A549 (cell line): Measurements from ENCODE around the gene PIP5KL1. TPM values are rescaled to one million over a fixed set of nuclear protein-coding genes. Genes with fewer than 3 reads are reported as not detected.

Experiments used
- ATAC-seq, 2 experiments: fragments of 200-7000 bp in 1 of 2; fragments of >200 bp in 1 of 2; cut with Nextera tagmentation in 1 of 2; cut with Tn5 transposase in 1 of 2; 3 replicates each; pipeline versions ENCODE4 v1.8.0 to v1.9.1; 2018 to 2020; ENCODE audit warnings: mild to moderate bottlenecking in 1 of 2, moderate library complexity in 1 of 2
- CTCF ChIA-PET: fragments of 300-600 bp; sonication (Branson Sonifier 250); formaldehyde crosslinking; extraction: SDS; loops from one replicate; lab custom pipeline; 2021; ENCODE audit warnings: antibody characterized with exemption, inconsistent platforms; lab: Yijun Ruan, JAX
- POLR2A ChIA-PET: fragments of 350-600 bp; formaldehyde crosslinking; extraction: SDS; loops from one replicate; lab custom pipeline; 2021; ENCODE audit warnings: antibody characterized with exemption, inconsistent platforms; lab: Yijun Ruan, JAX
- DNase-seq, 2 experiments: peaks; one replicate each; pipeline versions ENCODE4 v3.0.0 to v3.0.0-alpha.2; 2011 to 2016; ENCODE audit warnings: low read depth in 1 of 2, low spot score in 1 of 2
- FAIRE-seq: peaks from 2 replicates; lab custom pipeline; 2011; peaks lifted over from hg19 to GRCh38; lab: Jason Lieb, UNC
- H3K27ac ChIP-seq, 2 experiments: fragments of >200 bp; sonication (Bioruptor Twin); formaldehyde crosslinking; 3 replicates each; pipeline ENCODE4 v1.5.1; 2016 to 2017
- H3K4me1 ChIP-seq: fragments of >200 bp; sonication (Bioruptor Twin); formaldehyde crosslinking; 3 replicates; pipeline ENCODE4 v1.6.1; 2016
- H3K4me2 ChIP-seq: fragments of >200 bp; sonication (Bioruptor Twin); formaldehyde crosslinking; 3 replicates; pipeline ENCODE4 v1.6.1; 2016
- H3K4me3 ChIP-seq: fragments of >200 bp; sonication (Bioruptor Twin); formaldehyde crosslinking; 3 replicates; pipeline ENCODE4 v1.5.1; 2016
- H3K9me3 ChIP-seq: fragments of >200 bp; sonication (Bioruptor Twin); formaldehyde crosslinking; 3 replicates; pipeline ENCODE4 v1.6.1; 2016
- BCL3 ChIP-seq: fragments of >200 bp; sonication (Bioruptor Twin); formaldehyde crosslinking; IDR thresholded peaks from 3 replicates; pipeline ENCODE4 v1.6.1; 2016
- CBX8 ChIP-seq: fragments of 200-600 bp; sonication (generic); IDR thresholded peaks from 2 replicates; pipeline ENCODE4 v1.6.1; 2016
- CEBPB ChIP-seq, 2 experiments: fragments of >200 bp in 1 of 2; sonication (Bioruptor Twin) in 1 of 2; formaldehyde crosslinking in 1 of 2; IDR thresholded peaks; 2 replicates each; pipeline ENCODE4 v1.6.1; 2012 to 2016
- CHD2 ChIP-seq: fragments of 150-350 bp; IDR thresholded peaks from 2 replicates; pipeline ENCODE4 v1.6.1; 2014; ENCODE audit warnings: low read length; ENCODE audit not compliant: partially characterized antibody
- CTCF ChIP-seq: fragments of >200 bp; sonication (Bioruptor Twin); formaldehyde crosslinking; IDR thresholded peaks from 3 replicates; pipeline ENCODE4 v1.5.1; 2016
- E2F6 ChIP-seq: IDR thresholded peaks from 2 replicates; pipeline ENCODE4 v1.6.1; 2012; ENCODE audit warnings: low read depth, borderline replicate concordance
- EHF ChIP-seq: fragments of 250-450 bp; sonication (Bioruptor Pico); IDR thresholded peaks from 2 replicates; pipeline ENCODE4 v1.5.0; 2020; ENCODE audit warnings: mild to moderate bottlenecking
- EP300 ChIP-seq, 2 experiments: fragments of >200 bp; sonication (Bioruptor Twin); formaldehyde crosslinking; IDR thresholded peaks; 2 replicates in 1 of 2; 3 replicates in 1 of 2; pipeline ENCODE4 v1.6.1; 2016 to 2017
- FOSB ChIP-seq: fragments of 250-450 bp; sonication (Bioruptor Pico); IDR thresholded peaks from 2 replicates; pipeline ENCODE4 v1.5.0; 2020; ENCODE audit warnings: mild to moderate bottlenecking, moderate library complexity
- HOXA7 ChIP-seq: fragments of 250-450 bp; sonication (Bioruptor Pico); IDR thresholded peaks from 2 replicates; pipeline ENCODE4 v1.5.0; 2020; ENCODE audit warnings: mild to moderate bottlenecking, moderate library complexity
- HOXB5 ChIP-seq: fragments of 250-450 bp; sonication (Bioruptor Pico); IDR thresholded peaks from 2 replicates; pipeline ENCODE4 v1.5.0; 2020; ENCODE audit warnings: mild to moderate bottlenecking, moderate library complexity
- JUNB ChIP-seq: fragments of >200 bp; sonication (Bioruptor Twin); formaldehyde crosslinking; IDR thresholded peaks from 2 replicates; pipeline ENCODE4 v1.6.1; 2016
- KDM1A ChIP-seq: fragments of 200-600 bp; sonication (generic); IDR thresholded peaks from 2 replicates; pipeline ENCODE4 v1.6.1; 2016; ENCODE audit warnings: low read depth, mild to moderate bottlenecking
- KDM5A ChIP-seq: fragments of 200-600 bp; sonication (generic); IDR thresholded peaks from 2 replicates; pipeline ENCODE4 v1.6.1; 2016; ENCODE audit warnings: antibody characterized with exemption, mild to moderate bottlenecking
- MAZ ChIP-seq: fragments of 150-350 bp; IDR thresholded peaks from 2 replicates; pipeline ENCODE4 v1.6.1; 2014; ENCODE audit warnings: antibody characterized with exemption, low read depth, low read length, borderline replicate concordance
- NR3C1 ChIP-seq: fragments of >200 bp; sonication (Bioruptor Twin); formaldehyde crosslinking; IDR thresholded peaks from 3 replicates; pipeline ENCODE4 v1.6.1; 2017
- PHF8 ChIP-seq: fragments of 200-600 bp; sonication (generic); IDR thresholded peaks from 2 replicates; pipeline ENCODE4 v1.6.1; 2016; ENCODE audit warnings: low read depth, mild to moderate bottlenecking, antibody characterized with exemption, moderate library complexity, borderline replicate concordance
- RAD21 ChIP-seq, 2 experiments: fragments of >200 bp in 1 of 2; sonication (Bioruptor Twin) in 1 of 2; formaldehyde crosslinking in 1 of 2; IDR thresholded peaks in 1 of 2; conservative IDR thresholded peaks in 1 of 2; 2 replicates in 1 of 2; 3 replicates in 1 of 2; pipeline ENCODE4 v1.6.1; 2012 to 2018; ENCODE audit warnings: inconsistent platforms in 1 of 2
- RARB ChIP-seq: fragments of 250-450 bp; sonication (Bioruptor Pico); IDR thresholded peaks from 2 replicates; pipeline ENCODE4 v1.8.0; 2021; ENCODE audit warnings: mild to moderate bottlenecking, moderate library complexity
- RCOR1 ChIP-seq: fragments of 150-350 bp; IDR thresholded peaks from 2 replicates; pipeline ENCODE4 v1.6.1; 2014; ENCODE audit warnings: antibody characterized with exemption, low read length, low read depth
- RNF2 ChIP-seq: fragments of 200-600 bp; sonication (generic); IDR thresholded peaks from 2 replicates; pipeline ENCODE4 v1.6.1; 2016; ENCODE audit warnings: low read depth, mild to moderate bottlenecking, antibody characterized with exemption, moderate library complexity, borderline replicate concordance
- TP53 ChIP-seq: fragments of 250-450 bp; sonication (Bioruptor Pico); IDR thresholded peaks from 2 replicates; pipeline ENCODE4 v1.5.0; 2021; ENCODE audit warnings: mild to moderate bottlenecking, moderate library complexity
- ZC3H11A ChIP-seq: fragments of 450-650 bp; IDR thresholded peaks from 2 replicates; pipeline ENCODE4 v1.6.1; 2014; ENCODE audit warnings: antibody characterized with exemption, mild to moderate bottlenecking
- ZNF302 ChIP-seq: fragments of 250-450 bp; sonication (Bioruptor Pico); IDR thresholded peaks from 2 replicates; pipeline ENCODE4 v1.9.0; 2021; ENCODE audit warnings: inconsistent platforms, mild to moderate bottlenecking, moderate library complexity
- WGBS: methylation state at CpG from one replicate; pipeline ENCODE4 v1.1.6; 2017; ENCODE audit errors: missing lambda C conversion rate; 5-methylcytosine and 5-hydroxymethylcytosine counted together
- polyA plus RNA-seq, 4 experiments: library from polyadenylated mRNA; depleted of rRNA in 3 of 4; stranded (reverse); fragments of >200 nt; fragmentation: RNase III in 1 of 4; extraction: RNeasy Plus Mini Kit Qiagen cat#74134 plus additional on column Dnase treatment in 1 of 4; gene quantifications; 2 replicates in 3 of 4; 3 replicates in 1 of 4; pipeline ENCODE4 v1.2.3, GENCODE V29; 2011 to 2017

PIP5KL1 gene
- polyA plus RNA-seq, 2 of the 4 experiments (the other 2 are of a cell fraction) = 2.4 to 2.5 TPM

GRCh38 chr9:127935765-127936221 lies 5.2 kb upstream of the PIP5KL1 start:
- Histone ChIP-seq H3K4me3 (0 out of 3 replicates have a peak overlapping the region, but pooled peaks have one; percentile 61), H3K9me3 (no peaks in the 10 kb centered on the region)
- 62% methylated on average over 4 of the region's 4 CpGs for WGBS

GRCh38 chr9:127934986-127935385 lies 4.4 kb upstream of the PIP5KL1 start:
- FAIRE-seq = no peak
- WGBS = 62% methylated on average over 7 of the region's 11 CpGs
- H3K27ac ChIP-seq = no peak overlapping the region
- no peak for TF ChIP-seq EHF
- no peak for TF ChIP-seq RARB (CRISPR knock-in tag)
- TF ChIP-seq EP300 (IDR thresholded peaks at IDR 0.05) = no peak
- TF ChIP-seq E2F6 = no peak
- TF ChIP-seq ZC3H11A = no peak
- TF ChIP-seq HOXA7 (CRISPR knock-in tag) = no peak
- TF ChIP-seq CEBPB (IDR thresholded peaks at IDR 0.05) = no peak
- no peak for TF ChIP-seq BCL3
- no peak for TF ChIP-seq HOXB5 (CRISPR knock-in tag)
- no peak for TF ChIP-seq KDM5A
- TF ChIP-seq NR3C1 = no peak
- no peak for TF ChIP-seq CHD2
- TF ChIP-seq CTCF = no peak
- TF ChIP-seq ZNF302 (CRISPR knock-in tag) = no peak
- TF ChIP-seq RAD21 (conservative IDR thresholded peaks at IDR 0.05 in 1 of 2, IDR thresholded peaks at IDR 0.05 in 1 of 2) = no peak
- peak overlapping the region; percentile 79; the same call in 1 of the 3 replicates for H3K4me2 ChIP-seq
- H3K4me1 ChIP-seq = peaks cover 45% of the 10 kb centered on the region
- no peaks in the 10 kb centered on the region for H3K9me3 ChIP-seq
- no peak overlapping the region for H3K4me3 ChIP-seq
- ChIA-PET CTCF (interaction anchor here (0.9 to 35.7 kb wide), 5 partner anchors 9 to 183 kb away, joined by 3 to 827 read pairs (median 43); no protein-coding TSS in a partner anchor), POLR2A (no interaction called here)
- DNase-seq = no peak
- no peak for ATAC-seq

More at GRCh38 chr9:127935765-127936221, 5.2 kb upstream of the PIP5KL1 start:
- H3K27ac ChIP-seq = peak overlapping the region in 1 of 2 experiments; percentile 20; a peak in 1 of 6 replicates
- CTCF ChIA-PET = interaction anchor here (5.1 to 35.7 kb wide), 4 partner anchors 8 to 102 kb away, joined by 43 to 827 read pairs (median 209); no protein-coding TSS in a partner anchor
- H3K4me2 ChIP-seq = peak overlapping the region; percentile 79
- TF ChIP-seq HOXA7 (CRISPR knock-in tag) (no peak), JUNB (no peak), RCOR1 (no peak), TP53 (CRISPR knock-in tag) (no peak), CBX8 (no peak), FOSB (no peak), EHF (no peak), MAZ (no peak), RNF2 (no peak), BCL3 (no peak), KDM1A (no peak), ZNF302 (CRISPR knock-in tag) (no peak), PHF8 (no peak)
- TF ChIP-seq, all 56 proteins: peak for 0
- FAIRE-seq = no peak
- no peak for DNase-seq
- peaks cover 43% of the 10 kb centered on the region for H3K4me1 ChIP-seq
- no peak for ATAC-seq
- POLR2A ChIA-PET = no interaction called here
